Measurements from ENCODE around the gene ATP1A4. TPM values are rescaled to one million over a fixed set of nuclear protein-coding genes. Genes with fewer than 3 reads are reported as not detected.

ATP1A4 gene
- total and polyA plus RNA-seq, 7 donors, result 0.22 to 3.0 (median 0.27) TPM; not detected in 4

GRCh38 chr1:160188341-160188740 lies 36.9 kb downstream of the ATP1A4 start:
- DNase-seq, result no peak
- no peaks in the 10 kb centered on the region for H3K9me3 ChIP-seq
- H3K4me3 ChIP-seq, result no peak overlapping the region
- intact Hi-C loops (cut with DNase I), result no loop called here
- TF ChIP-seq POLR2AphosphoS5 (IDR thresholded peaks at IDR 0.05) (no peak), EP300 (IDR thresholded peaks at IDR 0.05) (no peak), POLR2A (IDR thresholded peaks at IDR 0.05) (no peak), CTCF (IDR thresholded peaks at IDR 0.05) (no peak)
- H3K4me1 ChIP-seq, result peaks cover 0 to 35% (median 28%) of the 10 kb centered on the region in 4 donors
- H3K27ac ChIP-seq, result no peak overlapping the region
- H3K36me3 ChIP-seq, result no peaks in the 10 kb centered on the region
- WGBS, 2 donors, result 87 to 91% methylated on average over 7 of the region's 7 CpGs
- H3K27me3 ChIP-seq, result no peaks in the 10 kb centered on the region

GRCh38 chr1:160189649-160190625 lies 38.5 kb downstream of the ATP1A4 start, which contains the start of gene CASQ1:
Gene CASQ1 (plus strand): TSS chr1:160190575. CDS start chr1:160190752, 177 bp downstream.
- Histone ChIP-seq H3K9me3 (no peaks in the 10 kb centered on the region), H3K27ac (peak within 1 kb of the TSS in 2 of 4 donors; percentile 2 to 56), H3K36me3 (no peaks in the 10 kb centered on the region), H3K4me3 (no peak within 1 kb of the TSS), H3K4me1 (peaks cover 0 to 37% (median 31%) of the 10 kb centered on the region in 4 donors), H3K27me3 (no peaks in the 10 kb centered on the region)
- DNase-seq, result peak; percentile 79
- intact Hi-C loops (cut with DNase I), result no loop called here
- WGBS, 2 donors, result 64 to 80% methylated on average over 15 of the region's 15 CpGs
- TF ChIP-seq POLR2A (IDR thresholded peaks at IDR 0.05), result no peak
- no peak for TF ChIP-seq EP300 (IDR thresholded peaks at IDR 0.05)
- TF ChIP-seq CTCF (IDR thresholded peaks at IDR 0.05), result no peak
- no peak for TF ChIP-seq POLR2AphosphoS5 (IDR thresholded peaks at IDR 0.05)

GRCh38 chr1:160191756-160192155 lies 40.4 kb downstream of the ATP1A4 start:
- no peaks in the 10 kb centered on the region for H3K27me3 ChIP-seq
- no peaks in the 10 kb centered on the region for H3K9me3 ChIP-seq
- no peak for DNase-seq
- no peaks in the 10 kb centered on the region for H3K36me3 ChIP-seq
- H3K4me3 ChIP-seq, result no peak overlapping the region
- H3K4me1 ChIP-seq, result peaks cover 0 to 37% (median 31%) of the 10 kb centered on the region in 4 donors
- intact Hi-C loops (cut with DNase I), result loop anchor here (2.0 kb wide), 2 partner anchors 59 to 99 kb away; no protein-coding TSS in a partner anchor
- H3K27ac ChIP-seq, result peak overlapping the region in 1 of 4 donors; percentile 46
- WGBS, 2 donors, result 87 to 88% methylated on average over 3 of the region's 3 CpGs
- TF ChIP-seq POLR2AphosphoS5 (IDR thresholded peaks at IDR 0.05) (no peak), CTCF (IDR thresholded peaks at IDR 0.05) (no peak), POLR2A (IDR thresholded peaks at IDR 0.05) (no peak), EP300 (IDR thresholded peaks at IDR 0.05) (no peak)

- peak overlapping the region in 1 of 4 donors; percentile 46 for H3K27ac ChIP-seq
- H3K36me3 ChIP-seq, result no peaks in the 10 kb centered on the region
- no peak for DNase-seq
- no peaks in the 10 kb centered on the region for H3K27me3 ChIP-seq
- H3K4me3 ChIP-seq, result no peak overlapping the region
- intact Hi-C loops (cut with DNase I), result loop anchor here (2.0 kb wide), 2 partner anchors 59 to 99 kb away; no protein-coding TSS in a partner anchor
- TF ChIP-seq POLR2A (IDR thresholded peaks at IDR 0.05), result no peak
- no peak for TF ChIP-seq EP300 (IDR thresholded peaks at IDR 0.05)
- TF ChIP-seq CTCF (IDR thresholded peaks at IDR 0.05), result no peak
- TF ChIP-seq POLR2AphosphoS5 (IDR thresholded peaks at IDR 0.05), result no peak
- H3K9me3 ChIP-seq, result no peaks in the 10 kb centered on the region
- H3K4me1 ChIP-seq, result peaks cover 0 to 37% (median 31%) of the 10 kb centered on the region in 4 donors
Observed at GRCh38 chr1:160192234-160192633, 40.8 kb downstream of the ATP1A4 start.

Data from sigmoid colon (tissue), 7 donors.